ENCODE data around the gene CDK3.

The CDK3 gene

DNA sequence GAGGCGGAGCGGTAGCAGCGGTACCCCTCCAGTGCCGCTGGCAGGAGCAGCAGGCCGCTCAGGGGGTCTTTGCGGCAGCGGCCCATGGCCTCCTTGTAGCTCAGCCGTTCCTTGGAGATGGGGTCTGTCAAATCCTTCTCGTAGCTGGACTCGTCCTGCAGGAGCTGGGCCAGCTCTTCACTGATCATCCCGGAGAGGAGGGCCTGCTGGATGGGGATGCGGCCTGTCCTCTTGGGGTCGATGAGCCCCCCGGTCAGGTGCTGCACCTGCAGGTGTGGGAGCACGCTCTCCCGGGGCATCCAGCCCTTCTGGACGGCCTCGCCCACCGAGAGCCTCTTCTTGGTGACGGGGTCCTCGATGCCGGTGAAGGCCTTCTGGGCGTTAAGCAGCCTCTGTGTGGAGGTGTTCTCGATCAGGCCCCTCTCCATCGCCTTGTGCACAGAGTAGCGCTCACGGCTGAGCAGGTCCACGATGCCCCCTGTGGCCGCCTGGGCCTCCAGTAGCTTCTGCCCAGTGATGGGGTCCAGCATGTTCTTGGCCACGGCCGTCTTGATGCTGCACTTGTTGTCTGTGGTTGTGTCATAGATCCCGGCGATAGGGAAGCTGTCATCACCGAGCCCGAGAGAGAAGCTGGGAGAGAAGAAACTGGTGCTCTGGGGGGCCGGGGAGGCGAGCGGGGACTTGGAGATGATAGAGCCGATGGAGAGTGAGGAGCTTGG lies 6.6 kb downstream of the CDK3 start:
- H3K27ac ChIP-seq (ENCODE audit: low read depth, low read length, severe bottlenecking), result no peak overlapping the region
- H3K4me3 ChIP-seq (ENCODE audit: extremely low read depth, insufficient read depth, low read length, poor library complexity, severe bottlenecking), result no peak overlapping the region
- no peaks in the 10 kb centered on the region for H3K9me3 ChIP-seq (ENCODE audit: control insufficient read depth, low read length)
- WGBS, 2 experiments (ENCODE audit: insufficient coverage in 2 of 2), result 93 to 94% methylated on average over 37 to 39 of the region's 39 CpGs
- H3K4me1 ChIP-seq (ENCODE audit: control insufficient read depth, insufficient read depth, low read length, poor library complexity, severe bottlenecking), result peaks cover 9% of the 10 kb centered on the region
- no peaks in the 10 kb centered on the region for H3K36me3 ChIP-seq (ENCODE audit: control insufficient read depth, insufficient read depth, low read length)

- Histone ChIP-seq H3K27ac (ENCODE audit: low read depth, low read length, severe bottlenecking) (no peak overlapping the region), H3K9me3 (ENCODE audit: control insufficient read depth, low read length) (no peaks in the 10 kb centered on the region)
- WGBS, 2 experiments (ENCODE audit: insufficient coverage in 2 of 2), result 93 to 94% methylated on average over 16 of the region's 16 CpGs
These were observed 7.2 kb downstream of the CDK3 start for GRCh38 chr17:76007850-76008165.

DNA sequence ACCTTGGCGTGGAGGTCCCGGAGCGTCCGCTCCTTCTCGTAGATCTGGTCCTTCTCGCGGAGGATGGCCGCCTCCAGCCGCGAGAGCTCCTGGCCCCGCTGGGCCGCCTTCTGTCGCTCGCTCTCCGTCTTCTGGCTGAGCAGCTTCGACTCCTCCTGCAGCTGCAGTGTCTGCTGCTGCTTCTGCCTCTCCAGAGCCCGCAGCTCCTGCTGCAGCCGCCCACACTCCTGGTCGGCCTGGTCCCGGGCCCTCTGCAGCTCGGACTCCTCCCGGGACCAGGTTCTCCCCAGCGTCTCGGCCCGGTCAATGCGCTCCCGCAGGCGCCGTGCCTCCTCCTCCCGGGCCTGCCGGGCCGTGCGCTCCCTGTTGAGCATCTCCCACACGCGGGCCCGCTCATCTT lies 7.6 kb downstream of the CDK3 start:
- Histone ChIP-seq H3K27ac (ENCODE audit: low read depth, low read length, severe bottlenecking) (no peak overlapping the region), H3K4me3 (ENCODE audit: extremely low read depth, insufficient read depth, low read length, poor library complexity, severe bottlenecking) (no peak overlapping the region), H3K36me3 (ENCODE audit: control insufficient read depth, insufficient read depth, low read length) (no peaks in the 10 kb centered on the region), H3K4me1 (ENCODE audit: control insufficient read depth, insufficient read depth, low read length, poor library complexity, severe bottlenecking) (peaks cover 10% of the 10 kb centered on the region), H3K9me3 (ENCODE audit: control insufficient read depth, low read length) (no peaks in the 10 kb centered on the region)
- WGBS, 2 experiments (ENCODE audit: insufficient coverage in 2 of 2), result 94% methylated on average over 32 to 36 of the region's 36 CpGs

More at GRCh38 chr17:76007850-76008165, 7.2 kb downstream of the CDK3 start:
- H3K4me1 ChIP-seq (ENCODE audit: control insufficient read depth, insufficient read depth, low read length, poor library complexity, severe bottlenecking), result peaks cover 9% of the 10 kb centered on the region
- no peak overlapping the region for H3K4me3 ChIP-seq (ENCODE audit: extremely low read depth, insufficient read depth, low read length, poor library complexity, severe bottlenecking)
- no peaks in the 10 kb centered on the region for H3K36me3 ChIP-seq (ENCODE audit: control insufficient read depth, insufficient read depth, low read length)

DNA sequence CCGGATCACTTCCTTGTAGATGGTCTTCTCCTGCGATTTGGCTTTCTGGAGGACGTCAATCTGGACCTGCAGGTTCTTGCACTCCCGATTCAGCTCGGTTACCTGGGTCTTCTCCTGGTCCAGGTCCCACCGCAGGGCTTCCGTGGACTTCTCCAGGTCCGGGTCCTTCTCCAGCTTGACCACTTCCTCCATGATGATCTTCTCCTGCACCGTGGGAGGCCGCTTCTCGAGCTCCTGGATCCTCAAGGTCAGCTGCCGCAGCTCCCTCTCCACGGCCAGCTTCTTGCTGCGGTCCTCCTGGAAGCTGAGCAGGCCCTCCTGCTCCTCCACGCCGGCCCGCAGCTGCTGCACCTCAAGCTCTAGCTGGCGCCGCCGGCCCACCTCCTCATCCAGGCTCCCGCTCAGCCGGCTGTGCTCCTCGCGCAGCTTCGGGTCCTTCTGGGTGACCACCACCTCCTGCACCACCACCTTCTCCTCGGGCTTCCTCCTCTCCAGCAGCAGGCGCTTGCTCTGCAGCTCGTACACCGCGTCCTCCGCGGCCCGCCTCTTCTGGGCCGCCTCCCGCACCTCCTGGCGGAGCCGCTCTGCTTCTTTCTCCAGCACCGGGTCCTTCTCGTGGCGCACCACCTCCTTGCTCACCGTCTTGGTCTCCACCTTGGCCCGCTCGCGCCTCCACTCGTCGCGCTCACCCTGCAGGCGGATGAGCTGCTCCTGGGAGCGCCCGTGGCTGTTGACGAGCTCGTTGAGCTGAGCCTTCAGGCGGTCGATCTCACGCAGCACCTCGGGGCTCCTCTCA lies 8.2 kb downstream of the CDK3 start:
- H3K27ac ChIP-seq (ENCODE audit: low read depth, low read length, severe bottlenecking), result no peak overlapping the region
- WGBS, 2 experiments (ENCODE audit: insufficient coverage in 2 of 2), result 89 to 95% methylated on average over 56 of the region's 56 CpGs

DNA sequence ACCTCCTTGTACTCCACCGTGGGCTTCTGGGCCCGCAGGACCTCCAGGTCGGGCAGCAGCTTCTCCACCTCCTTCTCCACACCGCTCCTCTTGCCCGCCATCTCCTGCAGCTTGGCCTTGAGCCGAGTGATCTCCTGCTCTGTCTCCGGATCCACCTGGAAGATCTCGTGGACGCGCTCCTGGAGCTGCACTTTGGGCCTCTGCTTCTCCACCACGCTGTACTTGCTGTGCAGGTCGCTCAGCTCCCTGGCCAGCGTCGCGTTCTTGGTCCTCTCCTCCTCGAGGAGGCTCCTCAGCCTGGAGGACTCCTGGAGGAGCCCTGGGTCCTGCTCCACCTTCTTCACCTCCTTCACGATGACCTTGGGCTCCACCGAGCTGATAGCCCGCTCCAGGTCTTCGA lies 8.8 kb downstream of the CDK3 start:
- no peak overlapping the region for H3K27ac ChIP-seq (ENCODE audit: low read depth, low read length, severe bottlenecking)
- 94 to 96% methylated on average over 20 of the region's 20 CpGs for WGBS, 2 experiments (ENCODE audit: insufficient coverage in 2 of 2)
- H3K36me3 ChIP-seq (ENCODE audit: control insufficient read depth, insufficient read depth, low read length), result no peaks in the 10 kb centered on the region

More for the DNA sequence above, 8.2 kb downstream of the CDK3 start:
- no peaks in the 10 kb centered on the region for H3K36me3 ChIP-seq (ENCODE audit: control insufficient read depth, insufficient read depth, low read length)
- H3K9me3 ChIP-seq (ENCODE audit: control insufficient read depth, low read length), result no peaks in the 10 kb centered on the region
- H3K4me3 ChIP-seq (ENCODE audit: extremely low read depth, insufficient read depth, low read length, poor library complexity, severe bottlenecking), result no peak overlapping the region
- H3K4me1 ChIP-seq (ENCODE audit: control insufficient read depth, insufficient read depth, low read length, poor library complexity, severe bottlenecking), result peaks cover 16% of the 10 kb centered on the region

GRCh38 chr17:76009969-76010661 lies 9.5 kb downstream of the CDK3 start:
- WGBS, 2 experiments (ENCODE audit: insufficient coverage in 2 of 2), result 91 to 95% methylated on average over 17 to 19 of the region's 21 CpGs
- no peak overlapping the region for H3K4me3 ChIP-seq (ENCODE audit: extremely low read depth, insufficient read depth, low read length, poor library complexity, severe bottlenecking)
- no peaks in the 10 kb centered on the region for H3K9me3 ChIP-seq (ENCODE audit: control insufficient read depth, low read length)
- no peaks in the 10 kb centered on the region for H3K36me3 ChIP-seq (ENCODE audit: control insufficient read depth, insufficient read depth, low read length)
- H3K27ac ChIP-seq (ENCODE audit: low read depth, low read length, severe bottlenecking), result no peak overlapping the region
- peaks cover 12% of the 10 kb centered on the region for H3K4me1 ChIP-seq (ENCODE audit: control insufficient read depth, insufficient read depth, low read length, poor library complexity, severe bottlenecking)

More for the DNA sequence above, 8.8 kb downstream of the CDK3 start:
- H3K4me1 ChIP-seq (ENCODE audit: control insufficient read depth, insufficient read depth, low read length, poor library complexity, severe bottlenecking), result peaks cover 19% of the 10 kb centered on the region
- H3K4me3 ChIP-seq (ENCODE audit: extremely low read depth, insufficient read depth, low read length, poor library complexity, severe bottlenecking), result no peak overlapping the region
- H3K9me3 ChIP-seq (ENCODE audit: control insufficient read depth, low read length), result no peaks in the 10 kb centered on the region

GRCh38 chr17:76011951-76012350 lies 11.3 kb downstream of the CDK3 start:
- Histone ChIP-seq H3K9me3 (ENCODE audit: control insufficient read depth, low read length) (no peaks in the 10 kb centered on the region), H3K36me3 (ENCODE audit: control insufficient read depth, insufficient read depth, low read length) (no peaks in the 10 kb centered on the region), H3K27ac (ENCODE audit: low read depth, low read length, severe bottlenecking) (no peak overlapping the region), H3K4me1 (ENCODE audit: control insufficient read depth, insufficient read depth, low read length, poor library complexity, severe bottlenecking) (peaks cover 10% of the 10 kb centered on the region), H3K4me3 (ENCODE audit: extremely low read depth, insufficient read depth, low read length, poor library complexity, severe bottlenecking) (no peak overlapping the region)
- 83 to 90% methylated on average over 4 to 5 of the region's 5 CpGs for WGBS, 2 experiments (ENCODE audit: insufficient coverage in 2 of 2)

GRCh38 chr17:76013377-76013932 lies 12.8 kb downstream of the CDK3 start:
- Histone ChIP-seq H3K4me1 (ENCODE audit: control insufficient read depth, insufficient read depth, low read length, poor library complexity, severe bottlenecking) (peaks cover 10% of the 10 kb centered on the region), H3K9me3 (ENCODE audit: control insufficient read depth, low read length) (no peaks in the 10 kb centered on the region), H3K4me3 (ENCODE audit: extremely low read depth, insufficient read depth, low read length, poor library complexity, severe bottlenecking) (no peak overlapping the region), H3K27ac (ENCODE audit: low read depth, low read length, severe bottlenecking) (no peak overlapping the region), H3K36me3 (ENCODE audit: control insufficient read depth, insufficient read depth, low read length) (no peaks in the 10 kb centered on the region)
- 90 to 93% methylated on average over 15 of the region's 15 CpGs for WGBS, 2 experiments (ENCODE audit: insufficient coverage in 2 of 2)

- H3K4me3 ChIP-seq (ENCODE audit: extremely low read depth, insufficient read depth, low read length, poor library complexity, severe bottlenecking), result no peak overlapping the region
- 39 to 44% methylated on average over 18 to 19 of the region's 19 CpGs for WGBS, 2 experiments (ENCODE audit: insufficient coverage in 2 of 2)
- H3K27ac ChIP-seq (ENCODE audit: low read depth, low read length, severe bottlenecking), result no peak overlapping the region
- H3K36me3 ChIP-seq (ENCODE audit: control insufficient read depth, insufficient read depth, low read length), result no peaks in the 10 kb centered on the region
- H3K9me3 ChIP-seq (ENCODE audit: control insufficient read depth, low read length), result no peaks in the 10 kb centered on the region
- peaks cover 10% of the 10 kb centered on the region for H3K4me1 ChIP-seq (ENCODE audit: control insufficient read depth, insufficient read depth, low read length, poor library complexity, severe bottlenecking)
These were observed 13.7 kb downstream of the CDK3 start for GRCh38 chr17:76014100-76014924.

DNA sequence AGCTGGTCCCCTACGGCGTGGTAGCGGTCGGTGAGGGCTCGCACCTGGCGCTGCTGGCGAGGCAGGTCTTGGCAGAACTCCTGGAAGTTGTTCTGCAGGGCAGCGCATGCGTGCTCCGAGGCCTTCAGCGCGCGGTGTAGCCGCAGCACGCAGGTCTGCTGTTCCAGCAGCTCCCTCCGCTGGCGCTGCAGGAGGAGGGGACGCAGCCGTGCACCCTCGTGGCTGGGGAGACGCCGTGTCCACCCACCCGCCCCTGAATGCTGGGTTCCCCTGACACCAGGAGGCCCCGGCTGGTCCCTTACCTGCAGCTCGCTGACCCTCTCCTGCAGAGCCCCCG lies 14.2 kb downstream of the CDK3 start:
- peaks cover 10% of the 10 kb centered on the region for H3K4me1 ChIP-seq (ENCODE audit: control insufficient read depth, insufficient read depth, low read length, poor library complexity, severe bottlenecking)
- WGBS, 2 experiments (ENCODE audit: insufficient coverage in 2 of 2), result 92 to 93% methylated on average over 24 to 26 of the region's 26 CpGs
- no peak overlapping the region for H3K4me3 ChIP-seq (ENCODE audit: extremely low read depth, insufficient read depth, low read length, poor library complexity, severe bottlenecking)
- no peak overlapping the region for H3K27ac ChIP-seq (ENCODE audit: low read depth, low read length, severe bottlenecking)
- no peaks in the 10 kb centered on the region for H3K36me3 ChIP-seq (ENCODE audit: control insufficient read depth, insufficient read depth, low read length)
- no peaks in the 10 kb centered on the region for H3K9me3 ChIP-seq (ENCODE audit: control insufficient read depth, low read length)
